Measurements from ENCODE around the gene NFE2L1.
"Not testable (repeated sequence)": the region's sequence is repeated elsewhere in the genome, so short reads cannot be mapped to it uniquely, and the experiment has no call there.

Gene NFE2L1, protein sequence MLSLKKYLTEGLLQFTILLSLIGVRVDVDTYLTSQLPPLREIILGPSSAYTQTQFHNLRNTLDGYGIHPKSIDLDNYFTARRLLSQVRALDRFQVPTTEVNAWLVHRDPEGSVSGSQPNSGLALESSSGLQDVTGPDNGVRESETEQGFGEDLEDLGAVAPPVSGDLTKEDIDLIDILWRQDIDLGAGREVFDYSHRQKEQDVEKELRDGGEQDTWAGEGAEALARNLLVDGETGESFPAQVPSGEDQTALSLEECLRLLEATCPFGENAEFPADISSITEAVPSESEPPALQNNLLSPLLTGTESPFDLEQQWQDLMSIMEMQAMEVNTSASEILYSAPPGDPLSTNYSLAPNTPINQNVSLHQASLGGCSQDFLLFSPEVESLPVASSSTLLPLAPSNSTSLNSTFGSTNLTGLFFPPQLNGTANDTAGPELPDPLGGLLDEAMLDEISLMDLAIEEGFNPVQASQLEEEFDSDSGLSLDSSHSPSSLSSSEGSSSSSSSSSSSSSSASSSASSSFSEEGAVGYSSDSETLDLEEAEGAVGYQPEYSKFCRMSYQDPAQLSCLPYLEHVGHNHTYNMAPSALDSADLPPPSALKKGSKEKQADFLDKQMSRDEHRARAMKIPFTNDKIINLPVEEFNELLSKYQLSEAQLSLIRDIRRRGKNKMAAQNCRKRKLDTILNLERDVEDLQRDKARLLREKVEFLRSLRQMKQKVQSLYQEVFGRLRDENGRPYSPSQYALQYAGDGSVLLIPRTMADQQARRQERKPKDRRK
- total RNA-seq = 64.1 to 323 (median 141) reads per million in 9 experiments

- no peaks in the 10 kb centered on the region for H3K27me3 Mint-ChIP-seq
- H3K36me3 Mint-ChIP-seq (ENCODE audit: insufficient read depth) = peaks cover 17% of the 10 kb centered on the region
- peak within 1 kb of the TSS; percentile 94 to 95 for H3K27ac Mint-ChIP-seq
- DNase-seq = peak; percentile 94 to 95 (median 95)
- peak within 1 kb of the TSS; percentile 81 to 83 for H3K4me3 Mint-ChIP-seq
- no peaks in the 10 kb centered on the region for H3K9me3 Mint-ChIP-seq
- peak; percentile 93 for ATAC-seq (replicated peaks)
- H3K4me1 Mint-ChIP-seq (ENCODE audit: low read depth in 2 of 2) = peaks cover 45 to 50% of the 10 kb centered on the region in 2 donors
Observed at GRCh38 chr17:48047741-48048383, at the start of gene NFE2L1. NFE2L1 (plus strand) TSS chr17:48048359; CDS start chr17:48051119, 2,760 bp downstream.

DNA sequence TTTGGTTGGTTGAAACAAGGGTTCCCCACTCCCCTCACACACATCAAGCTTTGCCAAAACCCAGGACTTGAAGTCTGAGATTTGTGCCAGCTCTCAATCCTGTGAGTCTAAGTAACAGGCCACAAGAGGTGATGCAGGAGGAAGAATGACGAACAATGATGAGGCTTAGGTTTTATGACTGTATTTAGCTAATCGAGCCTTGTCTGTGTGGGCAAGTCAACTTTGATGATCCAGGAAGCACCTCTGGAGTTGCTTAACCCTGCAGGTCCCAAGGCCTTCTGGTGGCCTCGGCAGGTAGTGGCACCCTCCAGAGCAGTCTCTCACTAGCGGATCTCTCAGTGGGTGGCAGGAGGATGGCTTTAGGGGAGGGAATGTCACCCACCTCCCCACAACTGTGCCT is 48.6 kb upstream of the NFE2L1 start:
- ATAC-seq (replicated peaks) (no peak), DNase-seq (no peak)
- H3K9me3 Mint-ChIP-seq = no peaks in the 10 kb centered on the region
- no peak overlapping the region for H3K27ac Mint-ChIP-seq
- H3K4me1 Mint-ChIP-seq (ENCODE audit: low read depth in 2 of 2) = no peaks in the 10 kb centered on the region
- peaks cover 23 to 55% of the 10 kb centered on the region in 2 donors for H3K27me3 Mint-ChIP-seq
- H3K4me3 Mint-ChIP-seq = no peak overlapping the region
- H3K36me3 Mint-ChIP-seq (ENCODE audit: insufficient read depth) = peaks cover 3% of the 10 kb centered on the region

DNA sequence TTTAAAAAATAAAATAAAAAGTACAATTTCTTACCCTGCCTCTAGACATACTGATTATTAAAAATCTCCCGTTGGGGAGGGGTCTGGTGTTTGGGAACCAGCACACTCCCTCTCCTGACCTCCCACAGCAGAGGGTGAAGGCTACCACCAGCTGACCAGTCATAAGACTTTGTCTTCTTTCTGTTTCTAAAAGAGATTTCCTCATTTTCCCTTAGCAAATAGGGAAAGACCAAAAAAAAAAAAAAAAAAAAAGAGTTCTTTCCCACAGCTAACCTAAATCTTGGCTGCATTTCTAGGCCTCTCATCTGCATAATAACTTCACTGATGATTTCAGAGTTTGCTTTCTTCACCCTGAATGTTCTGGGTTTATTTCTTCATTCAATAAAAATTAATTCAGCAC is 47.0 kb upstream of the NFE2L1 start:
- no peak for ATAC-seq (replicated peaks)
- H3K27me3 Mint-ChIP-seq = peaks cover 37 to 48% of the 10 kb centered on the region in 2 donors
- H3K4me1 Mint-ChIP-seq (ENCODE audit: low read depth in 2 of 2) = no peaks in the 10 kb centered on the region
- no peak for DNase-seq
- no peak overlapping the region for H3K27ac Mint-ChIP-seq
- no peak overlapping the region for H3K4me3 Mint-ChIP-seq
- peaks cover 3% of the 10 kb centered on the region for H3K36me3 Mint-ChIP-seq (ENCODE audit: insufficient read depth)
- H3K9me3 Mint-ChIP-seq = no peaks in the 10 kb centered on the region

DNA sequence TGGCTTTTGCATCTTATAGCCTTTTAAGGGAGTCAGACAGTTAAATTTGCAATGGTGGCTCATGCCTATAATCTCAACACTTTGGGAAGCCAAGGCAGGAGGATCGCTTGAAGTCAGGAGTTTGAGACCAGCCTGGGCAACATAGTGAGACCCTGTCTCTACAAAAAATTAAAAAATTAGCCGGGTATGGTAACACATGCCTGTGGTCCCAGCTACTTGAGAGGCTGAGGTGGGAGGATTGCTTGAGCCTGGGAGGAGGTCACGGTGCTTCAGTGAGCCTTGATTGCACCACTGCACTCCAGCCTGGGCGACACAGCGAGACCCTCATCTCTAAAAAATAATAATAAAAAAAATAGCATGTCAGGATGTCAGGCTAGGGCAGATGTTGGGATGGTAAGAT is 46.5 kb upstream of the NFE2L1 start:
- H3K9me3 Mint-ChIP-seq; H3K36me3 Mint-ChIP-seq (ENCODE audit: insufficient read depth); DNase-seq; H3K4me3 Mint-ChIP-seq; ATAC-seq (replicated peaks); H3K4me1 Mint-ChIP-seq (ENCODE audit: low read depth in 2 of 2); H3K27ac Mint-ChIP-seq: not testable (repeated sequence)
- H3K27me3 Mint-ChIP-seq = peaks cover 34 to 45% of the 10 kb centered on the region in 2 donors

- peaks cover 40 to 51% of the 10 kb centered on the region in 2 donors for H3K27me3 Mint-ChIP-seq
- no peak for ATAC-seq (replicated peaks)
- no peaks in the 10 kb centered on the region for H3K4me1 Mint-ChIP-seq (ENCODE audit: low read depth in 2 of 2)
- H3K36me3 Mint-ChIP-seq (ENCODE audit: insufficient read depth) = peaks cover 3% of the 10 kb centered on the region
- DNase-seq = no peak
- H3K27ac Mint-ChIP-seq = no peak overlapping the region
- H3K9me3 Mint-ChIP-seq = no peaks in the 10 kb centered on the region
- H3K4me3 Mint-ChIP-seq = no peak overlapping the region
Observed at GRCh38 chr17:48002266-48002915, 45.8 kb upstream of the NFE2L1 start.

DNA sequence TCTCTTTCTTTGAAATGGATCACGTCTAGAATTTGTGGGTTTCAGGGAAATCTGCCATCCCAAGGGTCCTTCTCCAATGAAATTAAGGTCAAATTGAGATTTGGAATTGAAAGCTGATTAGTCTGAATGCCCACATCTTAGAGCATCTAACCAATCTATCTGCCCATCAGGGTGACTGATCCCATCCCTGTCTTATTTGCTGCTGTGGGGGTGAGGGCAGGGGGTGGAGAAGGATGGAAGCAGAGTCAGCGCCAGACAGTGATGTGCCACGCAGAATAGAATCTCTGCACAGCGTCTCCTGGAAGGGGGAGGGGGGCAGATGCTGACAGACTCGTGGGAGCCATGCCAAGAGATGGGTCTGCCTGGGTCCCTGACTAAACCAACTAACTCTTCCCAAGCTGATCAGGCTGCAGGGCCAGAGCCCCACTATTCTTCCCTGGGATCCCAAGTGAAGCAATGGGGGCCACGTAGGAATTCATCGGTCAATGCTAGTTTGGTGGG is 45.2 kb upstream of the NFE2L1 start:
- no peak for ATAC-seq (replicated peaks)
- Mint-ChIP-seq H3K9me3 (no peaks in the 10 kb centered on the region), H3K36me3 (ENCODE audit: insufficient read depth) (peaks cover 3% of the 10 kb centered on the region), H3K4me3 (no peak overlapping the region), H3K27ac (no peak overlapping the region), H3K4me1 (ENCODE audit: low read depth in 2 of 2) (no peaks in the 10 kb centered on the region), H3K27me3 (peaks cover 46 to 54% of the 10 kb centered on the region in 2 donors)
- no peak for DNase-seq

DNA sequence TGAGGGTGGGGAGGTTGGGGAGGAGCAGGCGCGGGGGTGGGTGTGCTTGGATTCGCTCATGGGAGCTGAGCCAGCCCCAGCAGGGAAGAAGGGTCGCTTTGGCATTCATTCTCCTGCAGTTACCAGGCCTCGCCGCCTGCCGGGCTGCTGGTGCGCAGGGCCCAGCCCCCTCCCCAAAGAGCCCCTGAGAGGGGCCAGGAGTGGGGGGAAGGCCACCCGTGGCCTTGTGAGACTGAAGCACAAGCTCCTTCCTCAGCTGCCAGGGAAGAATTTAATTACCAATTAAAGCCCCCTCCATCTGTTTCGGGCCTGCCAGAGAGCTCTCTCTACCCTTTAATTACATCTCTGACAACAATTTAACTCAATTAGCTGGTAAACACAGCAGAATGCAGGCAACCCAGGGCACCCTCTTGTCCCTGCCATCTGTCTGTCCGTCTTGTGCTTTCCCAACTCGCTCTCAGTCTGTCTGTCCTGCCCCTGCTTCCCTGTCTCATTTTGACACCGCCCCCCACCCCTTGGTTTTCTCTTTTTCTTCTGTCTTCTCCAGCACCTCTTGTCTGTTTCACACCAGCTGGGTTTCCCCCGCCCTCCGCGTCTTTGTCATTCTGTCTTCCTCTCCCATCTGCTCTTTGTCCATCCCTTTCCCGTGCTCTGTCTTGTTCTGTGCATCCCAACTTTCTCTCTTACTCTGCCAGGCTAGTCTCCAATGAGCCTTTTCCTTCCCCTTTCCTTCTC is 44.6 kb upstream of the NFE2L1 start:
- no peaks in the 10 kb centered on the region for H3K9me3 Mint-ChIP-seq
- peaks cover 52 to 59% of the 10 kb centered on the region in 2 donors for H3K27me3 Mint-ChIP-seq
- ATAC-seq (replicated peaks) = no peak
- no peak overlapping the region for H3K27ac Mint-ChIP-seq
- peaks cover 3% of the 10 kb centered on the region for H3K36me3 Mint-ChIP-seq (ENCODE audit: insufficient read depth)
- no peaks in the 10 kb centered on the region for H3K4me1 Mint-ChIP-seq (ENCODE audit: low read depth in 2 of 2)
- H3K4me3 Mint-ChIP-seq = no peak overlapping the region
- no peak for DNase-seq

DNA sequence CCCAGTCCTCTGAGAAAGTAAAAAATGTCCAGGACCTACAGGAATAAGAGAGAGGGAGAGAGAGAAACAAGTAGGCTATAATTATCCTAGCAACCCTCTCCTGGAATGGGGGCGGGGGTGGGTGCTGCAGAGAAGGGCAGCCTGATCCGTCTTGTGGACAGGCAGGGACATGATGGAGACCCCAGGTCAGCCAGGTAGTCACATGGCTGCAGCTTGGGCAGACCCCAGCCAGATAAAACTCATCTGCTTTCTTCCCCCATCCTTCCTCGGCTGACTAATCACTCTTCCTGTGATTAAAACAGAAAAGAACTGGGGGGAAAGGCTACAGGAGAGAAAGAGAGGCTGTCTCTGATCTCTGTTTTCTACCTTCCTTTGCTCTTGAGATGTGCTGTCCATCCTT is 43.2 kb upstream of the NFE2L1 start:
- Mint-ChIP-seq H3K4me1 (ENCODE audit: low read depth in 2 of 2) (no peaks in the 10 kb centered on the region), H3K36me3 (ENCODE audit: insufficient read depth) (peaks cover 3% of the 10 kb centered on the region), H3K9me3 (no peaks in the 10 kb centered on the region), H3K27ac (no peak overlapping the region), H3K4me3 (no peak overlapping the region), H3K27me3 (peaks cover 61 to 66% of the 10 kb centered on the region in 2 donors)
- DNase-seq = no peak
- ATAC-seq (replicated peaks) = no peak

- H3K4me3 Mint-ChIP-seq = no peak overlapping the region
- ATAC-seq (replicated peaks) = no peak
- no peaks in the 10 kb centered on the region for H3K9me3 Mint-ChIP-seq
- H3K36me3 Mint-ChIP-seq (ENCODE audit: insufficient read depth) = peaks cover 3% of the 10 kb centered on the region
- peaks cover 7 to 10% of the 10 kb centered on the region in 2 donors for H3K4me1 Mint-ChIP-seq (ENCODE audit: low read depth in 2 of 2)
- H3K27me3 Mint-ChIP-seq = peaks cover 82 to 83% of the 10 kb centered on the region in 2 donors
- no peak for DNase-seq
- no peak overlapping the region for H3K27ac Mint-ChIP-seq
Observed at GRCh38 chr17:48006936-48007709, 41.0 kb upstream of the NFE2L1 start.

DNA sequence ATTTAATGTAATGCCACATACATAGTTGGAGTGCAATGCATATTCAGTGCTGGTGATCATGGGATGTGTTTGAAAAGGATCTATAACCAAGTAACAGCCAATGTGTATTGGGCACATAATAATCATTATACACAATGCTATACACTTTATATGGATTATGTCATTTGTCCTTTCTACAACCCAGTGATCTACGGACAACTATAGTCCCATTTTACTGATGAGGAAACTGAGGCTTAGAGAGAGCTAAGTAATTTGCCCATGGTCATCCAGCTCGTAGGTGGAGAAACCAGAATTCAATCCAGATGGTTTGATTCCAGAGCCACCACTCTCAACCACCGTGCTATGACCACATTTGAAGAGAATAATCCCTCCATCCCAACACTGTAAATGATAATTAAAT is 38.0 kb upstream of the NFE2L1 start:
- Mint-ChIP-seq H3K27me3 (peaks cover 83 to 86% of the 10 kb centered on the region in 2 donors), H3K9me3 (no peaks in the 10 kb centered on the region), H3K36me3 (ENCODE audit: insufficient read depth) (no peaks in the 10 kb centered on the region), H3K4me3 (no peak overlapping the region), H3K4me1 (ENCODE audit: low read depth in 2 of 2) (peaks cover 9 to 14% of the 10 kb centered on the region in 2 donors), H3K27ac (no peak overlapping the region)
- ATAC-seq (replicated peaks) (no peak), DNase-seq (no peak)

DNA sequence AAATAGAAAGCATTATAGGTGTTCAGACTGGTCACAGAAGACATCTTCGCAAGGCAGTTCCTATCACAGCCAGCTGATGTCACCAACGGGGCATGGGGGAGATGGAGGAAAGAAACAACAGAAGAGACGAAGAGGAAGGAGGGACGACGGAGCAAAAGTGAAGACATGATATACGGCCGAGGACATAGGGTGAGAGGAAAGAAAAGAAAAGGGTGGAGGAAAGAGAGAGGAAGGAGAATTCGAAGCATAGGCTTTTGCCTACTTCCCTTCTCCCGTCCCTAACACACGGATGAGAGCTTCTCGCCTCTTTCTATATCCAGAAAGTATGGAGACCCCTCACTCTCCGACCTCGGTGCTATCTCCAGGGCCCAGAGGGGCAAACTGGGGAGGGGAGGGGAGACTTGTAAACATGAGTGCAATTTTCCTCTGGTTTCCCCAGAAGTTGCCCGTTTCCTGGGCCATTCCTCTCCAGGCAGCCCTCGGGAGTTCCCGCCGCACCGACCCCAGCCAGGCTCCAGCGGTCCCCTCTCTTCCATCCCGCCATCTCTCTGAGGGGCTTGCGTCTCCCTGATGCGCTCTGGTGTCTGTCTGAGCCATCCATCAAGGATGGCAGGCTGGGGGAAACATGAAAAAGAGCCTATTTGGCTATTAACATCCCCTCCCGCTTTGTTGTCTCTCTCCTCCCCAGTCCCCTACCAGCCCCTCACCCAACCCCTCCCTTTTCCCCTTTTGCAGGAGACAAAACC is 36.6 kb upstream of the NFE2L1 start:
- H3K27ac Mint-ChIP-seq = no peak overlapping the region
- no peaks in the 10 kb centered on the region for H3K9me3 Mint-ChIP-seq
- H3K4me3 Mint-ChIP-seq = peak overlapping the region; percentile 57 to 65
- peak; percentile 22 to 39 (median 33) for DNase-seq
- peaks cover 77 to 82% of the 10 kb centered on the region in 2 donors for H3K27me3 Mint-ChIP-seq
- H3K4me1 Mint-ChIP-seq (ENCODE audit: low read depth in 2 of 2) = peaks cover 9 to 14% of the 10 kb centered on the region in 2 donors
- ATAC-seq (replicated peaks) = peak; percentile 68
- H3K36me3 Mint-ChIP-seq (ENCODE audit: insufficient read depth) = no peaks in the 10 kb centered on the region

Data from effector memory CD8-positive, alpha-beta T cell (primary cell).